RCC 7860 (cell line): Measurements from ENCODE around the gene PAK1IP1.
"Not testable (repeated sequence)": the region's sequence is repeated elsewhere in the genome, so short reads cannot be mapped to it uniquely, and the experiment has no call there.

ENCODE experiments used
- DNase-seq: peaks from one replicate; pipeline ENCODE4 v3.0.0-alpha.2; 2015; ENCODE audit warnings: low spot score
- FAIRE-seq: peaks from 2 replicates; lab custom pipeline; 2012; peaks lifted over from hg19 to GRCh38; lab: Jason Lieb, UNC

Gene PAK1IP1

GRCh38 chr6:10736731-10737130 lies 42.0 kb downstream of the PAK1IP1 start:
- DNase-seq (no peak), FAIRE-seq (no peak)

GRCh38 chr6:10740061-10740460 lies 45.3 kb downstream of the PAK1IP1 start:
- DNase-seq (no peak), FAIRE-seq (no peak)

GRCh38 chr6:10741643-10742042 lies 46.9 kb downstream of the PAK1IP1 start:
- FAIRE-seq, DNase-seq: not testable (repeated sequence)

- no peak for FAIRE-seq
- DNase-seq, result no peak
These were observed 47.5 kb downstream of the PAK1IP1 start for GRCh38 chr6:10742251-10742650.

GRCh38 chr6:10743515-10743914 lies 48.7 kb downstream of the PAK1IP1 start:
- DNase-seq (no peak), FAIRE-seq (no peak)

- no peak for DNase-seq
- no peak for FAIRE-seq
These were observed 50.3 kb downstream of the PAK1IP1 start for GRCh38 chr6:10745116-10745515.

- FAIRE-seq, result no peak
- no peak for DNase-seq
These were observed 52.1 kb downstream of the PAK1IP1 start for GRCh38 chr6:10746915-10747250.

GRCh38 chr6:10747251-10747972 lies 52.6 kb downstream of the PAK1IP1 start, which contains the start of gene TMEM14B:
Gene TMEM14B (plus strand): TSS chr6:10747805. CDS start chr6:10749246, 1,441 bp downstream.
- FAIRE-seq, result peak; percentile 15

GRCh38 chr6:10749734-10750133 lies 55.0 kb downstream of the PAK1IP1 start:
- FAIRE-seq, result no peak
- no peak for DNase-seq

More at GRCh38 chr6:10747251-10747972, 52.6 kb downstream of the PAK1IP1 start, which contains the start of gene TMEM14B:
- DNase-seq, result peak; percentile 84

- DNase-seq, FAIRE-seq: not testable (repeated sequence)
These were observed 55.8 kb downstream of the PAK1IP1 start for GRCh38 chr6:10750568-10750967.

- DNase-seq, FAIRE-seq: not testable (repeated sequence)
These were observed 57.0 kb downstream of the PAK1IP1 start for GRCh38 chr6:10751757-10752156.

GRCh38 chr6:10756085-10756484 lies 61.3 kb downstream of the PAK1IP1 start:
- no peak for FAIRE-seq
- no peak for DNase-seq
